Nasal cavity respiratory epithelium epithelial cell of viscerocranial mucosa (primary cell): ENCODE results near the gene RWDD1. TPM values are rescaled to one million over a fixed set of nuclear protein-coding genes. Genes with fewer than 3 reads are reported as not detected.

ENCODE experiments used
- total RNA-seq: library from RNA; depleted of rRNA; stranded (reverse); fragments of >200 nt; gene quantifications from 2 replicates; pipeline ENCODE4 v1.2.3, GENCODE V29; 2014

Gene RWDD1, protein sequence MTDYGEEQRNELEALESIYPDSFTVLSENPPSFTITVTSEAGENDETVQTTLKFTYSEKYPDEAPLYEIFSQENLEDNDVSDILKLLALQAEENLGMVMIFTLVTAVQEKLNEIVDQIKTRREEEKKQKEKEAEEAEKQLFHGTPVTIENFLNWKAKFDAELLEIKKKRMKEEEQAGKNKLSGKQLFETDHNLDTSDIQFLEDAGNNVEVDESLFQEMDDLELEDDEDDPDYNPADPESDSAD
- 18.1 and 24.9 TPM in 2 replicates for total RNA-seq

DNA sequence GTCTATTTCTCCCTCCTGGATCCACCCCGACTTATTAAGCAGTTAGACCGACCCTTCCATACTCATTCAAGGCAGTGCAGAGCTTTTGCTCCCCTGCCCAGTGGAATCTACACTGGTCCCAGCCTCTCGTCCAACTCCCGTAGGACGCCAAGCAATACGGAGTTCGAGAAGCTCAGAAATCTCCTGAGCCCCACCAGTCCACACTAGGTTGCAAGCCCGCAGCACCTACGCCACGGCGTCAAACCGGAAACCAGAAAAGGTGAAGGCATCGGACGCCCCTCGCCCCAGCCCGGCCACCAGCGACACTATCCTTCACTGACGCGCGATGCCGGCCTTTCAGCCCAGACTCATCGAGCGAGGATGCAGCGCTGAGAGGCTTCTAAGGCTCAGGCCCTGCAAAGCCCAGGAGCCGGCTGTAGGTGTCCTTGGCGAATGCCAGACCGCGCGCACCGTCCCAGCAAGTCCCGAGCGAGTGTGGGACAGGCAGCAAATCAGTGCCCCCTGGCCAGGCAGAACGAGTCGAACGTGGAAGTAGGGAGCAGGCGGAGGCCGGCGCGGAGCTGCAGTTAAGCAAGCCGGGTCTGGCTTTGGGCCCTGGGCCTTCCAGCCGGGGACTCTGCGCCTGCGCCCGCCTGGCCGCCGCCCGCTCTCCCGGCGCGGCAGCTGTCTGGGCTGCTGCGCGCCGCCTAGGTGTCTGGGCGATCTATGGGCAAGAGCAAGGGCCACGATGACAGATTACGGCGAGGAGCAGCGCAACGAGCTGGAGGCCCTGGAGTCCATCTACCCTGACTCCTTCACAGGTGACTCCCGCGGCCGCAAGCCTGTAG lies at the start of gene RWDD1:
Gene RWDD1, plus strand, starts transcription at position 649 of the 827 bp plus-strand sequence. Its CDS starts 79 bp downstream, at position 728.

DNA sequence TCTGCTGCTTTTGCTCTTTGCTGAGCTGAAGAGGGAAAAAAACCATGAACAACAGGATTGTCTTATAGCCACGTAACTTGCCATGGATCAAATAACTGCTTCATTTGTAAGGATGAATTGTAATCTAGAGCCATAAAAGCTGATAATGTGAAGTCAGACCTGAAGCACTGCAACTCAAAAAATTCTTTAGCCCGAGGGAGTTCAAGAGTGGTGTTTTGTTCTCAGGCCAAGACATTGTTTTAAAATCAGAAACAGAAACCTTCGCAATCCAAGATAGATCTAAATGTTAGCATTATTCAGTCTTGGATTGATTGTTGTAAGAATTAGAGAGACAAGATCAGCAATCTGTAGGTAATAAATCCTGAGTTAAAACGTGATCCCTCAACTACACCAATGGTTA lies 25.7 kb upstream of the RWDD1 start, which contains the start of gene TRAPPC3L:
Gene TRAPPC3L, minus strand, starts transcription at position 34 of the 400 bp plus-strand sequence. CDS start 170 bp downstream, outside the sequence.

DNA sequence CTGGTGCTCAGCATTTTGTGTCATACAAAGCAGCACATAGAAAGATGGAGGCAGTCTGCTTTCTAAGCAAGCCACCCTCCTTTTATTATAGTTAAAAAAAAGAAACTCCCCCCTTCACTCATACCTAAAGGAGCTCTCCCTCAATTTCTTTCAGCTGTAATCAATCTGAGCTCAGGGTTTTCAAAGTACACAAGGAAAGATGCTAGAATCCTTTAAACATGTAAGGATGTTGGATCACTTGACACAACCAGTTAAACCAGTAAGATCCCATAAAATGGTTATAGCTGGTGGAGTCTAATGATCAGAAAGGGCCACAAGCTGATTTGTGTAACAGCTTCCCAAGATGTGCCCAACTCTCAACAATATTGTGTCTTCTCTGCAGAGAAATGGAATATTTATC lies 17.9 kb upstream of the RWDD1 start, which contains the start of gene CALHM4:
Gene CALHM4, plus strand, starts transcription at position 301 of the 400 bp plus-strand sequence. Its CDS starts 43 bp downstream, at position 344.

DNA sequence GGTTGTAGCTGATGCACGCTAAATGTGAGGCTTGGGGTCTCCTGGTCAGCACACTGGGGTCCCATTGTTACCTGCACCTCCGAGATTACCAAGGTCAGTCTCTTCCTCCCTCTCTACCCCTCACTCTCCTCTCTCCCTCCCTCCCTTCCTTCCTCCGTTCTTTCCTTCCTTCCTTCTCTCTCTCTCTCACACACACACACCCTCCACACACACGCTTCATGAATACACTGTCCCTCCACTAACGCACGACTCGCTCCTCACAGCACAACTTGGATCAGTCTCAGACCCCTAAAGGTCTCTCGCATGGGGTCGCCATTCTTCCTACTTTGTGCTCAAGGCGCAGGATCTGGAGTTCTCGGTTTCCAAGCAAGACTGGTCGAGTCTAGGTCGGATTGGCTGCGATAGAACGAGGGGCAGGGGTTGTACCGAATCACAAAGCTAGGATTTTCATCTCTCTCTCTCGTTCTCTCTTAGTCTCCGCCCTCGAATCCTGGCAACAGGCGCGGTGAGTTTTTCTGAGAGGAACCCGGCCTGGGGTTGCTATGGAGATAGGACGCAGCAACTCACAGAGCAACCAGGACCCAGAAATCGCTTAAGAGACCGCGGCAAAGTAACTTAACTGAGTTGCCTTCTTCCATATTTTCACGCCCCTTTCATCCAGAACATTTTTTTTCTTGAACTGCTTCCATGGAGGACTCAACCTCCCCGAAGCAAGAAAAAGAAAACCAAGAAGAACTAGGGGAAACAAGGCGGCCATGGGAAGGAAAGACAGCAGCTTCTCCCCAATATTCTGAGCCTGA lies 44.8 kb downstream of the RWDD1 start, which contains the start of gene RSPH4A:
Gene RSPH4A, plus strand, starts transcription at position 543 of the 800 bp plus-strand sequence. Its CDS starts 145 bp downstream, at position 688.

Other genes starting within 250 kb of the RWDD1 start
- gene DSE, start 200.6 kb upstream of the RWDD1 start, total RNA-seq, result 112 and 148 TPM in 2 replicates
- 0.43 and 0.68 TPM in 2 replicates for gene CALHM6, start 110.1 kb upstream of the RWDD1 start, total RNA-seq
- gene CALHM5, start 59.9 kb upstream of the RWDD1 start, total RNA-seq, result under 0.01 and 0.21 TPM in 2 replicates
- not detected in 2 replicates for gene TRAPPC3L, start 25.8 kb upstream of the RWDD1 start, total RNA-seq
- not detected in 2 replicates for gene CALHM4, start 17.8 kb upstream of the RWDD1 start, total RNA-seq
- gene RSPH4A, start 45.0 kb downstream of the RWDD1 start, total RNA-seq, result under 0.01 TPM in 2 replicates
- gene ZUP1, start 97.3 kb downstream of the RWDD1 start, total RNA-seq, result 25.2 and 26.3 TPM in 2 replicates
- 3.1 and 5.5 TPM in 2 replicates for gene KPNA5, start 109.7 kb downstream of the RWDD1 start, total RNA-seq
- gene FAM162B, start 194.2 kb downstream of the RWDD1 start, total RNA-seq, result not detected in 2 replicates